Hepatocyte (in vitro differentiated cells): ENCODE data around the gene RGS6.

Experiments
- CTCF ChIP-seq: fragments of 200-600 bp; sonication (generic); IDR thresholded peaks from 2 replicates; pipeline ENCODE4 v1.5.1; 2016; ENCODE audit warnings: antibody characterized with exemption, mild to moderate bottlenecking; ENCODE audit not compliant: poor library complexity
- EZH2 ChIP-seq: fragments of 200-600 bp; sonication (generic); IDR thresholded peaks from 2 replicates; pipeline ENCODE4 v1.6.1; 2016; ENCODE audit warnings: antibody characterized with exemption, mild to moderate bottlenecking, borderline replicate concordance
- EZH2phosphoT487 ChIP-seq: fragments of 200-600 bp; sonication (generic); IDR thresholded peaks from one replicate; pipeline ENCODE4 v1.6.1; 2018; ENCODE audit warnings: antibody characterized with exemption, mild to moderate bottlenecking, low read depth, moderate library complexity; ENCODE audit not compliant: unreplicated experiment, severe bottlenecking

- TF ChIP-seq CTCF (no peak), EZH2 (no peak), EZH2phosphoT487 (no peak)
Measured at GRCh38 chr14:72177251-72177650, 245.0 kb downstream of the RGS6 start.
